Measurements from ENCODE around the gene MMRN2.

Gene MMRN2

GRCh38 chr10:86970162-86970981 is 13.0 kb upstream of the MMRN2 start:
- no peak for DNase-seq (ENCODE audit: low spot score)

GRCh38 chr10:86969421-86970041 is 12.1 kb upstream of the MMRN2 start:
- no peak for DNase-seq (ENCODE audit: low spot score)

GRCh38 chr10:86968994-86969355 is 11.6 kb upstream of the MMRN2 start:
- no peak for DNase-seq (ENCODE audit: low spot score)

- DNase-seq (ENCODE audit: low spot score), result peak; percentile 10
Observed at GRCh38 chr10:86968271-86968993, 11.0 kb upstream of the MMRN2 start, which contains the start of gene ADIRF. ADIRF (plus strand) TSS chr10:86968482; CDS start chr10:86968545, 63 bp downstream.

- no peak for DNase-seq (ENCODE audit: low spot score)
Observed at GRCh38 chr10:86967481-86967941, 10.1 kb upstream of the MMRN2 start.

GRCh38 chr10:86965986-86966654 is 8.7 kb upstream of the MMRN2 start:
- peak; percentile 10 for DNase-seq (ENCODE audit: low spot score)

- DNase-seq (ENCODE audit: low spot score), result no peak
Observed at GRCh38 chr10:86964847-86965190, 7.4 kb upstream of the MMRN2 start.

- DNase-seq (ENCODE audit: low spot score), result no peak
Observed at GRCh38 chr10:86964061-86964846, 6.8 kb upstream of the MMRN2 start.

- DNase-seq (ENCODE audit: low spot score), result no peak
Observed at GRCh38 chr10:86963341-86963919, 6.0 kb upstream of the MMRN2 start.

GRCh38 chr10:86962981-86963310 is 5.5 kb upstream of the MMRN2 start:
- DNase-seq (ENCODE audit: low spot score), result no peak

GRCh38 chr10:86962136-86962980 is 4.9 kb upstream of the MMRN2 start:
- DNase-seq (ENCODE audit: low spot score), result no peak

- no peak for DNase-seq (ENCODE audit: low spot score)
Observed at GRCh38 chr10:86961481-86962091, 4.2 kb upstream of the MMRN2 start.

- DNase-seq (ENCODE audit: low spot score), result no peak
Observed at GRCh38 chr10:86960863-86961434, 3.5 kb upstream of the MMRN2 start.

GRCh38 chr10:86960003-86960862 is 2.8 kb upstream of the MMRN2 start:
- DNase-seq (ENCODE audit: low spot score), result peak; percentile 35

GRCh38 chr10:86959737-86960002 is 2.3 kb upstream of the MMRN2 start:
- DNase-seq (ENCODE audit: low spot score), result no peak

- DNase-seq (ENCODE audit: low spot score), result no peak
Observed at GRCh38 chr10:86958901-86959736, 1.7 kb upstream of the MMRN2 start.

GRCh38 chr10:86958116-86958900 is 893 bp upstream of the MMRN2 start, which contains the start of gene SNCG:
SNCG (plus strand) TSS chr10:86958599; CDS start chr10:86958698, 99 bp downstream.
- no peak for DNase-seq (ENCODE audit: low spot score)

All from CD4-positive, alpha-beta T cell treated with Interleukin-2 at 100 ng/mL for 4 hours (primary cell).